Upper lobe of right lung (tissue), 1 donor: ENCODE data around the gene NCKAP1. TPM values are rescaled to one million over a fixed set of nuclear protein-coding genes. Genes with fewer than 3 reads are reported as not detected.

Experiments
- ATAC-seq: fragments of 200-7000 bp; cut with Tn5 transposase; one replicate; pipeline ENCODE4 v1.9.1; 2020; ENCODE audit warnings: mild to moderate bottlenecking, moderate library complexity
- DNase-seq: peaks from one replicate; pipeline ENCODE4 v3.0.0-alpha.2; 2020
- H3K27ac ChIP-seq: fragments of 200-600 bp; one replicate; pipeline ENCODE4 v1.8.0; 2022
- H3K27me3 ChIP-seq: fragments of 200-600 bp; one replicate; pipeline ENCODE4 v1.8.0; 2022; ENCODE audit warnings: mild to moderate bottlenecking
- H3K36me3 ChIP-seq: fragments of 200-600 bp; one replicate; pipeline ENCODE4 v1.8.0; 2022
- H3K4me1 ChIP-seq: fragments of 200-600 bp; one replicate; pipeline ENCODE4 v1.8.0; 2022
- H3K4me3 ChIP-seq: fragments of 200-600 bp; one replicate; pipeline ENCODE4 v1.8.0; 2022; ENCODE audit warnings: mild to moderate bottlenecking
- H3K9me3 ChIP-seq: fragments of 200-600 bp; one replicate; pipeline ENCODE4 v1.8.0; 2022
- intact Hi-C: fragments of 100-400 bp; cut with DNase I; formaldehyde crosslinking; loops from one replicate; pipeline ENCODE4 v1.11.0; 2022
- total RNA-seq: library from RNA; stranded (reverse); fragmentation: NEBNext Ultra II Directional; extraction: Animal tissue kit (Norgen Biotek cat#: 25700); gene quantifications from one replicate; pipeline ENCODE4 v1.2.1, GENCODE V29; 2021
- TF ChIP-seq, protein P1 (sequence below): fragments of 200-600 bp; IDR thresholded peaks from one replicate; pipeline ENCODE4 v1.8.0; 2022; ENCODE audit warnings: antibody characterized with exemption
- donor health status: DM: no; HTN: yes; CAD: no; lungs with severe emphysema.

The NCKAP1 gene
- total RNA-seq, 1 donor from 2014 or later = 117 TPM

GRCh38 chr2:182946958-182947369 is 91.3 kb downstream of the NCKAP1 start:
- DNase-seq = no peak
- ATAC-seq = no peak
- intact Hi-C loops = no loop called here

DNA sequence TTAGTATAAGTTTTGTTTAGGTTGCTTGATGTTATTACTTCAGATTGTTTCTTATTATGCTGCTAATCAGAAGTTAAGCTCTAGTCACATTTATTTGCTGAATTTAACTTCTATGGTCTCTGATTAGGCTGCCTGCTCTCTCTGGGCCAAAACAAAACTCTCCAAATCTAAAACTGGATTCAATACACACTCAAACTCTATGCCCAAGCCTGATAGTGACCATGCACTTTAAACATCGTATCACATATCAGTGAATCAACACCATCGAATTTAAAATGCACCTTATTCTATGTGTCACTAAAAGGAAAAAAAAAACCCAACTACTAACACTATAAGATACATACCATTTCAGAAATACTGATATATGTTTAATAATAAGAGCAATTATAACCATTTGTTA is 94.9 kb downstream of the NCKAP1 start:
- no peaks in the 10 kb centered on the region for H3K27me3 ChIP-seq
- ATAC-seq = no peak
- TF ChIP-seq, protein P1, sequence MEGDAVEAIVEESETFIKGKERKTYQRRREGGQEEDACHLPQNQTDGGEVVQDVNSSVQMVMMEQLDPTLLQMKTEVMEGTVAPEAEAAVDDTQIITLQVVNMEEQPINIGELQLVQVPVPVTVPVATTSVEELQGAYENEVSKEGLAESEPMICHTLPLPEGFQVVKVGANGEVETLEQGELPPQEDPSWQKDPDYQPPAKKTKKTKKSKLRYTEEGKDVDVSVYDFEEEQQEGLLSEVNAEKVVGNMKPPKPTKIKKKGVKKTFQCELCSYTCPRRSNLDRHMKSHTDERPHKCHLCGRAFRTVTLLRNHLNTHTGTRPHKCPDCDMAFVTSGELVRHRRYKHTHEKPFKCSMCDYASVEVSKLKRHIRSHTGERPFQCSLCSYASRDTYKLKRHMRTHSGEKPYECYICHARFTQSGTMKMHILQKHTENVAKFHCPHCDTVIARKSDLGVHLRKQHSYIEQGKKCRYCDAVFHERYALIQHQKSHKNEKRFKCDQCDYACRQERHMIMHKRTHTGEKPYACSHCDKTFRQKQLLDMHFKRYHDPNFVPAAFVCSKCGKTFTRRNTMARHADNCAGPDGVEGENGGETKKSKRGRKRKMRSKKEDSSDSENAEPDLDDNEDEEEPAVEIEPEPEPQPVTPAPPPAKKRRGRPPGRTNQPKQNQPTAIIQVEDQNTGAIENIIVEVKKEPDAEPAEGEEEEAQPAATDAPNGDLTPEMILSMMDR = no peak
- H3K36me3 ChIP-seq = peaks cover 29% of the 10 kb centered on the region
- no peak for DNase-seq
- intact Hi-C loops = no loop called here
- no peak overlapping the region for H3K27ac ChIP-seq
- H3K4me3 ChIP-seq = no peak overlapping the region
- H3K9me3 ChIP-seq = no peaks in the 10 kb centered on the region
- no peaks in the 10 kb centered on the region for H3K4me1 ChIP-seq

More at GRCh38 chr2:182946958-182947369, 91.3 kb downstream of the NCKAP1 start:
- Histone ChIP-seq H3K27me3 (no peaks in the 10 kb centered on the region), H3K4me3 (no peak overlapping the region), H3K4me1 (no peaks in the 10 kb centered on the region), H3K36me3 (peaks cover 25% of the 10 kb centered on the region), H3K9me3 (no peaks in the 10 kb centered on the region), H3K27ac (no peak overlapping the region)
- TF ChIP-seq, protein P1 = no peak

- intact Hi-C loops = no loop called here
- Histone ChIP-seq H3K36me3 (peaks cover 31% of the 10 kb centered on the region), H3K9me3 (no peaks in the 10 kb centered on the region), H3K4me3 (no peak overlapping the region), H3K4me1 (no peaks in the 10 kb centered on the region), H3K27ac (no peak overlapping the region), H3K27me3 (no peaks in the 10 kb centered on the region)
- ATAC-seq (no peak), DNase-seq (no peak)
- TF ChIP-seq, protein P1 = no peak
These were observed 95.5 kb downstream of the NCKAP1 start for GRCh38 chr2:182942756-182943155.

DNA sequence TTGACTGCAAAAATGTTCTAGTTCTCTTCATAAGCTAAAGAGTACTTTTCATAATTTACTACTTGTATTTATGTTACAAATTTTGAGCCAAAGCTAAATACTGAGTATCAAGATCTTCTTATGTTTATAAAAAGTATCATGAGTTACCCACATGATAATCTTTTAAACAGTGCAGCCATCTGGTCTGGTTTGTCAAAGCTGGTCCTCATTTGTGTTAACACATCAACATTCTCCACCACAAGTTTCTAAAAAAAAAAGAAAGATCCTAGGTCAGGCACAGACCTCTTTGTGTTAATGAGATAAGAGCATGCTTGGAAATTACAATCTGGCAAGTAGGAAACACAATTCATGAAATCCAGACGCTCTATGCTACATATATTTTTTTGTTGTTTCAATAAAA is 96.3 kb downstream of the NCKAP1 start:
- ATAC-seq = no peak
- peaks cover 38% of the 10 kb centered on the region for H3K36me3 ChIP-seq

GRCh38 chr2:182941121-182941722 is 97.0 kb downstream of the NCKAP1 start:
- H3K36me3 ChIP-seq = peaks cover 45% of the 10 kb centered on the region
- no peak for DNase-seq
- no peak for ATAC-seq

More for the DNA sequence above, 96.3 kb downstream of the NCKAP1 start:
- intact Hi-C loops = no loop called here
- Histone ChIP-seq H3K27ac (no peak overlapping the region), H3K4me1 (no peaks in the 10 kb centered on the region), H3K4me3 (no peak overlapping the region), H3K9me3 (no peaks in the 10 kb centered on the region), H3K27me3 (no peaks in the 10 kb centered on the region)
- DNase-seq = no peak
- TF ChIP-seq, protein P1 = no peak

More at GRCh38 chr2:182941121-182941722, 97.0 kb downstream of the NCKAP1 start:
- Histone ChIP-seq H3K4me3 (no peak overlapping the region), H3K4me1 (no peaks in the 10 kb centered on the region), H3K27me3 (no peaks in the 10 kb centered on the region), H3K9me3 (no peaks in the 10 kb centered on the region), H3K27ac (no peak overlapping the region)
- TF ChIP-seq, protein P1 = no peak
- intact Hi-C loops = no loop called here
